Endodermal cell (in vitro differentiated cells): ENCODE data around the gene ELFN1. TPM values are rescaled to one million over a fixed set of nuclear protein-coding genes. Genes with fewer than 3 reads are reported as not detected.

ENCODE experiments used
- DNase-seq: peaks from one replicate; pipeline ENCODE4 v3.0.0-alpha.2; 2017
- H3K27ac ChIP-seq: 2 replicates; pipeline ENCODE4 v1.5.1; 2013; ENCODE audit warnings: mild to moderate bottlenecking, low read depth, low read length, moderate library complexity
- H3K27me3 ChIP-seq: 2 replicates; pipeline ENCODE4 v1.6.1; 2013; ENCODE audit warnings: mild to moderate bottlenecking, low read length, moderate library complexity; ENCODE audit not compliant: insufficient read depth, control insufficient read depth, poor library complexity, severe bottlenecking
- H3K36me3 ChIP-seq: 2 replicates; pipeline ENCODE4 v1.7.0; 2013; ENCODE audit warnings: mild to moderate bottlenecking, low read length, moderate library complexity; ENCODE audit not compliant: control insufficient read depth, insufficient read depth
- H3K4me1 ChIP-seq: one replicate; pipeline ENCODE4 v1.7.0; 2013; ENCODE audit warnings: low read length; ENCODE audit not compliant: control insufficient read depth, insufficient read depth
- H3K4me3 ChIP-seq: 2 replicates; pipeline ENCODE4 v1.5.1; 2013; ENCODE audit warnings: mild to moderate bottlenecking, low read length, moderate library complexity
- H3K9ac ChIP-seq: 2 replicates; pipeline ENCODE4 v1.6.1; 2013; ENCODE audit warnings: mild to moderate bottlenecking, low read length, moderate library complexity; ENCODE audit not compliant: poor library complexity, severe bottlenecking; ENCODE audit errors: extremely low read depth
- H3K9me3 ChIP-seq: 2 replicates; pipeline ENCODE4 v1.6.1; 2013; ENCODE audit warnings: mild to moderate bottlenecking, low read length, moderate library complexity; ENCODE audit not compliant: control insufficient read depth
- H3K27ac Mint-ChIP-seq: 2 replicates; pipeline ENCODE4 v1.8.0; 2020; ENCODE audit warnings: mixed read lengths
- H3K27me3 Mint-ChIP-seq: 2 replicates; pipeline ENCODE4 v1.8.0; 2021; ENCODE audit warnings: mild to moderate bottlenecking, mixed read lengths; ENCODE audit not compliant: insufficient read depth
- H3K36me3 Mint-ChIP-seq: 2 replicates; pipeline ENCODE4 v1.8.0; 2020; ENCODE audit warnings: low read depth, mixed read lengths
- H3K4me1 Mint-ChIP-seq: 2 replicates; pipeline ENCODE4 v1.8.0; 2020; ENCODE audit warnings: mixed read lengths
- H3K4me3 Mint-ChIP-seq: 2 replicates; pipeline ENCODE4 v1.8.0; 2020; ENCODE audit warnings: mild to moderate bottlenecking, moderate library complexity, mixed read lengths
- H3K9me3 Mint-ChIP-seq: 2 replicates; pipeline ENCODE4 v1.8.0; 2020; ENCODE audit warnings: mild to moderate bottlenecking, mixed read lengths
- CTCF ChIP-seq: fragments of 200-600 bp; sonication (generic); conservative IDR thresholded peaks from 2 replicates; pipeline ENCODE4 v1.5.0; 2021; ENCODE audit warnings: antibody characterized with exemption, mild to moderate bottlenecking
- WGBS, 2 experiments: methylation state at CpG; one replicate each; pipeline versions ENCODE4 v1.1.5 to v1.1.7; 2013; ENCODE audit warnings: missing lambda C conversion rate in 2 of 2, mixed read lengths in 1 of 2; ENCODE audit not compliant: insufficient coverage in 1 of 2, insufficient read length in 1 of 2; 5-methylcytosine and 5-hydroxymethylcytosine counted together
- total RNA-seq, 2 donors: library from RNA; stranded (reverse); fragmentation: NEBNext Ultra II Directional in 1 of 2; extraction: Animal tissue kit (Norgen Biotek cat#: 25700) in 1 of 2; gene quantifications; 2 replicates in 1 of 2; 3 replicates in 1 of 2; pipeline ENCODE4 v1.2.1, GENCODE V29; 2021

Gene ELFN1
- total RNA-seq, 2 donors from 2014 or later: 2.1 to 5.0 TPM

- Mint-ChIP-seq H3K4me3 (no peak overlapping the region), H3K4me1 (no peaks in the 10 kb centered on the region), H3K27ac (no peak overlapping the region), H3K27me3 (peaks cover 2% of the 10 kb centered on the region), H3K9me3 (no peaks in the 10 kb centered on the region), H3K36me3 (peaks cover 1% of the 10 kb centered on the region)
- TF ChIP-seq CTCF: no peak
- H3K4me3 ChIP-seq: no peak overlapping the region
- WGBS, 2 experiments: 92 to 95% methylated on average over 11 to 19 of the region's 19 CpGs
- no peak for DNase-seq
- no peaks in the 10 kb centered on the region for H3K4me1 ChIP-seq
- H3K27me3 ChIP-seq: no peaks in the 10 kb centered on the region
- H3K27ac ChIP-seq: no peak overlapping the region
- no peak overlapping the region for H3K9ac ChIP-seq
- H3K9me3 ChIP-seq: no peaks in the 10 kb centered on the region
- H3K36me3 ChIP-seq: no peaks in the 10 kb centered on the region
Measured at GRCh38 chr7:1749351-1749863, 79.3 kb downstream of the ELFN1 start.

GRCh38 chr7:1749864-1750466, 79.9 kb downstream of the ELFN1 start:
- Mint-ChIP-seq H3K9me3 (no peaks in the 10 kb centered on the region), H3K27me3 (peaks cover 4% of the 10 kb centered on the region), H3K4me1 (no peaks in the 10 kb centered on the region), H3K36me3 (no peaks in the 10 kb centered on the region), H3K27ac (no peak overlapping the region), H3K4me3 (no peak overlapping the region)
- H3K9ac ChIP-seq: no peak overlapping the region
- no peaks in the 10 kb centered on the region for H3K9me3 ChIP-seq
- peaks cover under 1% of the 10 kb centered on the region for H3K27me3 ChIP-seq
- 88 to 89% methylated on average over 20 to 24 of the region's 24 CpGs for WGBS, 2 experiments
- no peaks in the 10 kb centered on the region for H3K36me3 ChIP-seq
- no peak for TF ChIP-seq CTCF
- no peaks in the 10 kb centered on the region for H3K4me1 ChIP-seq
- DNase-seq: no peak
- H3K27ac ChIP-seq: no peak overlapping the region
- no peak overlapping the region for H3K4me3 ChIP-seq

- H3K9me3 Mint-ChIP-seq: no peaks in the 10 kb centered on the region
- no peak for TF ChIP-seq CTCF
- 78 to 88% methylated on average over 10 to 23 of the region's 23 CpGs for WGBS, 2 experiments
Measured at GRCh38 chr7:1750541-1751021, 80.5 kb downstream of the ELFN1 start.

More at GRCh38 chr7:1750541-1751021, 80.5 kb downstream of the ELFN1 start:
- H3K36me3 ChIP-seq: no peaks in the 10 kb centered on the region
- no peaks in the 10 kb centered on the region for H3K9me3 ChIP-seq
- no peak for DNase-seq
- Mint-ChIP-seq H3K36me3 (no peaks in the 10 kb centered on the region), H3K27me3 (peaks cover 7% of the 10 kb centered on the region), H3K27ac (no peak overlapping the region), H3K4me1 (no peaks in the 10 kb centered on the region), H3K4me3 (no peak overlapping the region)
- no peak overlapping the region for H3K9ac ChIP-seq
- H3K27me3 ChIP-seq: peaks cover 6% of the 10 kb centered on the region
- H3K4me1 ChIP-seq: no peaks in the 10 kb centered on the region
- H3K4me3 ChIP-seq: no peak overlapping the region
- no peak overlapping the region for H3K27ac ChIP-seq
